GM19351 (cell line): ENCODE results near the gene NR2F6.

Experiments used
- ATAC-seq: cut with Tn5 transposase; IDR thresholded peaks from one replicate; pipeline ENCODE4 v1.9.1; 2021; ENCODE audit warnings: mild to moderate bottlenecking, moderate library complexity; ENCODE audit not compliant: unreplicated experiment

Gene NR2F6

DNA sequence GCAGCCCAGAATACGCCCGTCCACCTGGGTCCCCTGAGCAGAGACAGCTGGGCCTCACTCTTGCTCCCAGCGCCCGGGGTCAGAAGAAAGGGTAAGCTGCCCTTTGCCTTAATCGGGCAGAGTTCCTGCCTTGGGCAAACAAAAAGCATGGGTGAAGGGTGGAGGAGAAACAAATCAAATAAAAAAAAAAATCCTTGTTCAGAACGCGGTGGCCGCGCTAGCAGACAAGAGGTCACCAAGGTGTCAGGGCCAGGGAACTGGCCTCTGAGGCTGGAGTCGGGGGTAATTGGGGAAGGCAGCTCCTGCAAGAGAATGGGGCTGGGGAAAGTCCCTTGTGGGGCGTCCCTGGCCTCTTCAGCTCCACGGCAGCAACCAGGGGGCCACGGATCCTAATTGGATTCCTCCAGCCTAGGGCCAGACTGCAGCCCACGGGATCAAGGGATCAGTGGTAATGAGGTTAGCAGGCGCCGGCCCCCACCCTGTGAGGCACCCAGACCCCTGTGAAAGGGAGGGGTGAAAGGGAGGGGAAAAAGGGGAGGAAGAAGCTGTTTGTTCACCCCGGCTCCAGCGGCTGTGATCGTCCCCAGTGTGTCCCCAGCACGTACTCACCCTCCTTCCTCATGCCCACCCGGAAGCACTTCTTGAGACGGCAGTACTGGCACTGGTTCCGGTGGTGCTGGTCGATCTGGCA lies 5.5 kb downstream of the NR2F6 start:
- no peak for ATAC-seq

DNA sequence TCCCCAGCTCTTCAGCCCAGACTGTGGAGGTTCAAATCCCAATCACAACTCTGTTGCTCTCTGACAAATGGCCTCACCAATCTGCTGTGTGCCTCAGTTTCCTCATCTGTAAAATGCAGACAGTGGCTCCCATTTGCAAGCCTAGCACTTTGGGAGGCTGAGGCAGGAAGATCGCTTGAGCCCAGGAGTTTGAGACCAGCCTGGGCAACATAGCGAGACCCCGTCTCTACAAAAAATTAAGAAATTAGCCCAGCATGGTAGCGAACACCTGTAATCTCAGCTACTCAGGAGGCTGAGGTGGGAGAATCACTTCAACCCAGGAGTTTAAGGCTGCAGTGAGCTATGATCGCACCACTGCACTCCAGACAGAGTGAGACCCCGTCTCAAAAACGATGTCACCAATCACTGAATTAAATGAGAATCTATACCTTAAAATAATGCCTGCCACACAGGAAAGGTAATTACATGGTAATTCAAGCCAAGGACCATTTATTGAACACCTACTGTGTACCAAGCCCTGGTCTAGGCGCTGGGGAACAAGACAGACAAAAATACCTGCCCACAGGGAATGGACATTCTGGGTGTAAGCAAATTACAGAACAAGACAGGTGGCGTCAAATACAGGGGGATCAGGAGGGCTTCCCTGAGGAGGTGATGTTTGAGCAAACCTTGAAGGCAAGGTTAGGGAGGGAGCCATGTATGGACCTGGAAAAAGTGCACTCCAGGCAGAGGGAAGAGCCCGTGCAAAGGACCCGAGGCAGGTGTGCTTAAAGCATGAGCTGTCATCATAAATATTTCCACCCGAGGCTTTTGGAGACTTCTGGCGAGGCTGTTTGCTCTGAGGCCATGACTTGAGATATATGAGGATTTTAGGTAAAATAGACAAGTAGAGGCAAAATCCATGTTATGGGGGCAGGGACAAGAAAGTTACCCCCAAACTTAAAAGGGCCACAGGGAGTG lies 7.7 kb downstream of the NR2F6 start:
- ATAC-seq, result no peak

DNA sequence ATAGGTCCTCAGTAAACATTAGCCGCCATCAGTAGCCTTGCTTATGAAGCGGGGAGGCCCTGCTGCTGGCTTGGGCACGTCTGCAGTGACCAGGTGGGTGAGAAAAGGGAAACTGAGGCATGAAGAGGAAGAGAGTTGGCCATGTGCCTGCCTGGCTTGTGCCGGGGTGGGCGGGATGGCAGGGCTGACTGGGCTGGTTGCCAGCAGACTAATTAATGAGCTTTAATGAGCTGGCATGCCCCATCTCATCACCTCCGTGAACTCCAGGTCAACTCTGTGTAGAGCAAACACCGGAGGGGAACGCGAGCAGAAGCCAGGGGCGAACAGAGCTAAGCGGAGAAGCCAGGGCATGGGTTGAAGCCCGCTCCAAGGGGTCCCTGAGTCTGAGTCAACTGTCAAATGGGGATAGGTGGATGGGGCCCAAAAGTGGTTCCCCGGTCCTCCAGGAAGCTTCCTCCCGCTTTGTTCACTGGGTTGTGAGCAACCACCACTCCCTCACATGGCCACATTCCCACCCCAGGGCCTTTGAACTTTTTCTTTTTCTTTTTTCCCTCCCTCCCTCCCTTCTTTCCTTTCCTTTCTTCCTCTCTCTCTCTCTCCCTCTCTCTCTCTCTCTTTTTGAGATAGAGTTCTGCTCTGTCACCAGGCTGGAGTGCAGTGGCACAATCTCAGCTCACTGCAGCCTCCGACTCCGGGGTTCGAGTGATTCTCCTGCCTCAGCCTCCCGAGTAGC lies 8.7 kb downstream of the NR2F6 start:
- ATAC-seq, result no peak

- ATAC-seq, result no peak
These were observed 9.5 kb downstream of the NR2F6 start for GRCh38 chr19:17235971-17236777.

DNA sequence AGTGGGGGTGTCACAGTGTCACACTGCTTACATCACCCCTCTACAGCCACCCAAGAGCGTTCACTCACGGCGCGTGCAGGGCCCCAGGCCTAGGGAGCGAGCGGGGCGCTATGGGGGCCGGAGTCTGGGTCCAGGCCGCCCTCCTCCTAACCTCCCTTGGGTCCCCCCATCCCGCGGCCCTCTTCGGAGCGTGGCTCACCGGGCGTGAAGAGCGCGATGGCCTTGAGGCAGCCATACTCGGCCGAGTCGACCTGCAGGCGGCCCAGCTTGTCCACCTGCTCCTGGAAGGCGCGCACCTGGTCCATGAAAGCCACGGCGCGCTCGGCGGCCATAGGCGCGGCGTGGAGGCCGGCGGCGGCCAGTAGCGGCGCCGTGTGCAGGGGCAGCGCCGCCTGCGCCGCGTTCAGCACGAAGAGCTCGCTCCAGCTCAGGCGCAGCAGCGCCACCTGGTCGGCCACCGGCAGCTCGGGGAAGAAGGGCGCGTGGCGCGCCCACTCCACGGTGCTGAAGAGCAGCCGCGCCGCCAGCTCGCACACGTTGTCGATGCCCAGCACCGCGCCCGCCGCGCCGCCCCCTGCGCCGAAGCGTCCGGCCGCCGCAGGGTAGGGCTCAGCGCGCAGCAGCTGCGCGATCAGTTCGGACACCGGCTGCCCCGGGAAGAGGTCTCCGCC lies 10.3 kb downstream of the NR2F6 start:
- no peak for ATAC-seq

- no peak for ATAC-seq
These were observed 10.8 kb downstream of the NR2F6 start for GRCh38 chr19:17234911-17235299.

- no peak for ATAC-seq
These were observed 13.5 kb downstream of the NR2F6 start for GRCh38 chr19:17232258-17232657.

- no peak for ATAC-seq
These were observed 15.8 kb downstream of the NR2F6 start for GRCh38 chr19:17229890-17230289.

- no peak for ATAC-seq
These were observed 17.8 kb downstream of the NR2F6 start for GRCh38 chr19:17227798-17228367.

- ATAC-seq, result peak; percentile 95
These were observed 19.5 kb downstream of the NR2F6 start, which contains the start of gene OCEL1 for GRCh38 chr19:17226002-17226933. TSS of gene OCEL1 (plus strand) at chr19:17226226. CDS start at chr19:17226248, 22 bp downstream.

GRCh38 chr19:17225053-17225452 lies 20.7 kb downstream of the NR2F6 start:
- ATAC-seq, result no peak

DNA sequence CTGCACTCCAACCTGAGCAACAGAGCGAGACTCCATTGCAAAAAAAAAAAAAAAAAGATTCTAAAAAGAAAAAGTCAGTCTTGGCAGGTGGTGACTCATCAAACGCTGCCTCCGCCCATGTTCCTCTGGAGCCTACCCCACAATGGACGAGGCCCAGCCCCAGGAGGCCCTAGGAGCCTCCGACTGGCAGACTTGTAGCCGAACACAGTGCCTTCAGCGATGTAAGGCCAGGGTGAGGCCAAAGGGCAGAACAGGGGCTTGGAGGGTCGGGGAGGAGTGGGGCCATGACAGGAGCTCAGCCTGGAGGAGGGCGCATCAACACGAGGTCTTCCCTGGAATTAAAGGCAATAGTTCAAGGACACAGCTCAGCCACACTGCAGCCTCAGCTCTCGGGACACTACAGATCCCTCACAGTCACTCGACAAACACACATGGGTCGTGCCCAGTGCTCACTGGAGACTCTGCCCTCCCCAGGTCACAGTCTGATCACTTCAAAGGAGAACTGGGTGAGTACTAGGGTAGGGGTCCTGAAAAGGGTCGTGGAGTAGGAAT lies 25.4 kb downstream of the NR2F6 start:
- no peak for ATAC-seq

DNA sequence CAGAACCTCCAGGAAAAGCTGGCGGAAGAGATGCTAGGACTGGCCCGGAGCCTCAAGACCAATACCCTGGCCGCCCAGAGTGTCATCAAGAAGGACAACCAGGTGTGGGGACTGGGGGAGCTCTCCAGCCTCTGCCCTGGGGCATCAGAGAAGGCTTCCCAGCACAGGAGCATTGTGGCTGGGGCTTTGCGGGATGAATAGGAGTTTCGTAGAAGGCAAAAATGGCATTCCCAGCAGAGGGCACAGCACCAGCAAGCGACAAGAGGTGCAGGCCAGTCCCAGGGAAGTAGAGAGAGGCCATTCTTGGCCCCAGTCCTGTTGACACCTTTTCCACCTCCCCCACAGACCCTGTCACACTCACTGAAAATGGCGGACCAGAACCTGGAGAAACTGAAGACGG lies 26.4 kb downstream of the NR2F6 start:
- ATAC-seq, result no peak

GRCh38 chr19:17216058-17216670 lies 29.6 kb downstream of the NR2F6 start:
- ATAC-seq, result no peak

DNA sequence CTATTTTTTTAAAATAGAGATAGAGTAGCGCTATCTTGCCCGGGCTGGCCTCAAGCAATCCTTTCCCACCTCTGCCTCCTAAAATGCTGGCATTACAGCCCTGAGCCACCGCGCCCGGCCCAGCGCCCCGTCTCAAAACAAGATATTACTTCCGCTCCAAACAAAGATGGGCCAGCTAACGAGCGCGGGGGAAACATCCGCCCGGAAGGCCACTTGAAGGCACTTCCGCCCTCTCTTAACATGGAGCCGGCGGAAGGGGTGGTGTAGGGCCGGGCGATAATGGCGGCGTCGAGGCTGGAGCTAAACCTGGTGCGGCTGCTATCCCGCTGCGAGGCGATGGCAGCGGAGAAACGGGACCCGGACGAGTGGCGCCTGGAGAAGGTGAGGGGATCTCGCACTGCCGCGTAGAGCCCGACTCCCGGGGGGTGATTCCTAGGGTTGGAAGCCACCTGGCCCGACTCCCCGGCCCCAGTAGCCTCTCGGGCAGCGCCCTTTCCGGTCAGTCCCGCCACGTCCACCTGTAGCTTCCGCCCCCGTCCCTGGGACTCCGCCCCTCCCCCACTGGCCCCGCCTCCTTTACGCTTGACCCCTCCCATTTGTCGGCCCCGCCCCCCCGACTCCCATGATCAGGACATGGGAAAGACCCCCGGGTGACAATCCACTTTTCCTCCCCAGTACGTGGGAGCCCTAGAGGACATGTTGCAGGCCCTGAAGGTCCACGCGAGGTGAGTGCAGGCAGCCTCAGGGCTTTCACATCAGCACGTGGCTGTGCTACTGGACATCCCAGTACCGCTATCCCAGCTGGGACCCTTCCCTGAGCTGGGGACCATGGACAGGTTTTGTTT lies 30.4 kb downstream of the NR2F6 start, which contains the start of gene USE1:
Gene USE1 (plus strand): TSS at position 231 of the 845 bp plus-strand sequence. CDS start 49 bp downstream, at position 280.
- peak; percentile 78 for ATAC-seq

GRCh38 chr19:17214508-17215126 lies 31.1 kb downstream of the NR2F6 start:
- ATAC-seq, result no peak
